CD4-positive, alpha-beta T cell treated with Interferon gamma for 1 hour (primary cell): ENCODE data around the gene CASP14.
"Not testable (repeated sequence)": the region's sequence is repeated elsewhere in the genome, so short reads cannot be mapped to it uniquely, and the experiment has no call there.

Source experiments
- DNase-seq: peaks from one replicate; pipeline ENCODE4 v3.0.0-alpha.2; 2020

The CASP14 gene, protein sequence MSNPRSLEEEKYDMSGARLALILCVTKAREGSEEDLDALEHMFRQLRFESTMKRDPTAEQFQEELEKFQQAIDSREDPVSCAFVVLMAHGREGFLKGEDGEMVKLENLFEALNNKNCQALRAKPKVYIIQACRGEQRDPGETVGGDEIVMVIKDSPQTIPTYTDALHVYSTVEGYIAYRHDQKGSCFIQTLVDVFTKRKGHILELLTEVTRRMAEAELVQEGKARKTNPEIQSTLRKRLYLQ

DNA sequence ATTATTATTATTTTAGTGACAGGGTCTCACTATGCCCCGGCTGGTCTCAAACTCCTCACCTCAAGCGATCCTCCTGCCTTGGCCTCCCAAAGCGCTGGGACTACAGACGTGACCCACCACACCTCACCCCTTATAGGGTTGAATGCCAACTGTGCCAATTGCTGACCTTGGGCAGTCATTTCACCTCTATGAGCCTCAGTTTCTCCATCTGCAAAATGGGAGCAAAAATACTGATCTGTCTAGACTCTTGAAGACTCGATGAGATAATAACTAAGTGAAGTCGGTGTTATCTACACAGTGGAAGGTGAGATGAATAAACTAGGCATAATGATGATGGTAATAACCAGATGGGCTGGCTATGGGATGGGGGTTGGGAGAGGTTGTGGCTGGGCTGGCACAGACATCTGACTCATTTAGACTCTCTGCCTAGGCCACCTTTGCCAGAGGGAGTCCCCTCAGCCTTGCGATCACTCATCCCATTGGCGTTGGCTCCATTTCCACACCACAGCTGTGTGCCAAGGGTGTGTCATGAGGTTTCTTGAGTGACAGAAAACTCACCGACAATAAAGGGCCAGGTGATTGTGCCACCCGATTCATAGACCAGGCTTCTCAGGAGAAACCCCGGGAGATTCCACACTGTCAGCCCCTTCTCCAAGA lies at the start of gene CASP14:
Gene CASP14 (plus strand): TSS at position 596 of the 657 bp plus-strand sequence. CDS start 2,772 bp downstream, outside the sequence.
- no peak for DNase-seq

DNA sequence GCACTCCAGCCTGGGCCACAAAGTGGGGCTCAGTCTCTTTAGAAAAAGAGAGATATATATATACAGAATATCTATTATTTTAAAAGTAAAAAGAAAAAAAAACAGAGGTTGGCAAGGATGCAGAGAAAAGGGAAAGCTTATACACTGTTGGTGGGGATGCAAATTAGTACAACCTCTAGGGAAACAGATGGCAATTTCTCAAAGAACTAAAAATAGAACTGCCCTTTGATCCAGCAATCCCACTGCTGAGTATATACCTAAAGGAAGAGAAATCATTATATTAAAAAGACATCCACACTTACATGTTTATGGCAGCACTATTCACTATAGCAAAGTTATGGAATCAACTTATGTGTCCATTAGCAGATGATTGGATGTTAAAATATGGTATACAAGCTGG lies 41.0 kb upstream of the CASP14 start:
- DNase-seq, result no peak

DNA sequence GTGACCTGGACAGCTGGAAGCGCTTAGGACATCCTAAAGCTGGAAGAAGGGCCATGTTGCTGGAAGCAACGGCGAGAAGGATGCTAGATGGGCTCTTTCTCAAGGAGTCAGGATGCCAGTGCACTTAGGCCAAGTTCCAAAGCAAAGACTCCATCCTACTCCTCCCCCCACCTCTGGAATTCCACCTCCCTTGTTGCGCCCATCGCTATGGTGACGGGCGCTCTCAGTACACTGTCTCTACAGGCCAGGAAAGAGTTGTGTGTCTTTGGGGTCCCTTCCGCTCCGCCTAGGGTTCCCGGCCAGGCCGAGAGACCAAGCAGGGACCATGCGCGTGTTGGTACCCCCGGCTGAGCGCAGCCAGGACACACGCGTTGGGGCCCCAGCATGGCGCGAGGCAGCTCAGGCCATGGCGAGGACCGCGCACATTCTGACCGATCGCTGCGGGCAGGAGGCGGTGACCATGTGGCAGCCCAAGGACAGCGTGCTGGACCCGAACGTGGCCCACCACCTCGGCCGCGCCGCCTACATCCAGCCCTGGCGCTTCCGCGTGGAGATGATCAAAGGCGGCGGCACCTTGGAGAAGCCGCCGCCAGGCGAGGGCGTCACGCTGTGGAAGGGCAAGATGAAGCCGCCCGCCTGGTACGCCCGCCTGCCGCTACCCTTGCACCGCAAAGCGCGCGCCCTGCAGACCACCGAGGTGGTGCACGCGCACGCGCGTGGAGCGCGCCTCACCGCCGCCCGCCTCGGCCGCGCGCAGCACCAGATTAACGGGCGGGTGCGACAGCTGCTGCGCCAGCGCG lies 38.6 kb upstream of the CASP14 start:
- DNase-seq, result no peak

DNA sequence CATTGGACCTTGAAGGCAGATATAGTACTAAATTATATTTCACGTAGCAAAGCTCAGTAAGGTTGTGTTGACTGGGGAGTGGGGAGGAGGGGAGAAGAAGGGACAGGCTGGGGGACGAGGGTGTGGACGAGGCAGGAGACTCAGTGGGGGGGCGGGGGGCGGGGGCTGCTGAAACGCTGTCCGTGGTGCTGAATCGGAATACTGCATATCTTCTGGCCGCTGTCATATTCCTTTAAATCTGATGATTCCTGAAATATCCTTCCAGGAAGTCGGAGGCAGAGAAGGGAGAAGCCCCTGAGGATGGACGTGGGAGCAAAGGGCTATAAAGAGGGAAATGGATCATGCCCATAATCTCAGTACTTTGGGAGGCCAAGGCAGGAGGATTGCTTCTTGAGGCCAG lies 34.7 kb upstream of the CASP14 start:
- DNase-seq, result no peak

DNA sequence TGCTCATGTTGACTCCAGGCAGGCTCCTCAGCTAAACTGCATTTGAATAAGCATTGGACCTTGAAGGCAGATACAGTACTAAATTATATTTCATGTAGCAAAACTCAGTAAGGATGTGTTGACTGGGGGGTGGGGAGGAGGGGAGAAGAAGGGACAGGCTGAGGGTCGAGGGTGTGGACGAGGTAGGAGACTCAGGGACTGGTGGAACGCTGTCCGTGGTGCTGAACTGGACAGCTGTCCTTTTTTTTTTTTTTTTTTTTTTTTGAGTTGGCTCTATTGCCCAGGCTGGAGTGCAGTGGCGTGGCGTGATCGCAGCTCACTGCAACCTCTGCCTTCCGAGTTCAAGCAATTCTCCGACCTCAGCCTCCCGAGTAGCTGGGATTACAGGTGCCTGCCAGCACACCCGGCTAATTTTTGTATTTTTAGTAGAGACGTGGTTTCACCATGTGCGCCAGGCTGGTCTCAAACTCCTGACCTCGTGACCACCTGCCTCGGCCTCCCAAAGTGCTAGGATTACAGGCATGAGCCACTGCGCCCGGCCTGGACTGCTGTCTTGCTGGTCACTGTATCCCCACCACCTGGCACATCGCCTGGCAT lies 33.2 kb upstream of the CASP14 start:
- no peak for DNase-seq

DNA sequence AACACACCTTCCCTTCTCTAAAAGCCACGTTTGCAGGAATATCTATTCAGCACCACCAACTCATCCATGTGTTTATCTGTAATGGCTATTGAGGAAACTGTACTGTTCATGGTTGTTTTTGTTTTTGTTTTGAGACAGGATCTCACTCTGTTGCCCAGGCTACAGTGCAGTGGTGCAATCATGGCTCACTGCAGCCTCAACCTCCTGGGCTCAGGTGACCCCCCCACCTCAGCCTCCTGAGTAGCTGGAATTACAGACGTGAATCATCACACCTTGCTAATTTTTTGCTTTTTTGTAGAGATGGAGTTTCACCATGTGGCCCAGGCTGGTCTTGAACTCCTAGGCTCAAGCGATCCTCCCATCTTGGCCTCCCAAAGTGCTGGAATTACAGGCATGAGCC lies 30.4 kb upstream of the CASP14 start:
- DNase-seq, result not testable (repeated sequence)

DNA sequence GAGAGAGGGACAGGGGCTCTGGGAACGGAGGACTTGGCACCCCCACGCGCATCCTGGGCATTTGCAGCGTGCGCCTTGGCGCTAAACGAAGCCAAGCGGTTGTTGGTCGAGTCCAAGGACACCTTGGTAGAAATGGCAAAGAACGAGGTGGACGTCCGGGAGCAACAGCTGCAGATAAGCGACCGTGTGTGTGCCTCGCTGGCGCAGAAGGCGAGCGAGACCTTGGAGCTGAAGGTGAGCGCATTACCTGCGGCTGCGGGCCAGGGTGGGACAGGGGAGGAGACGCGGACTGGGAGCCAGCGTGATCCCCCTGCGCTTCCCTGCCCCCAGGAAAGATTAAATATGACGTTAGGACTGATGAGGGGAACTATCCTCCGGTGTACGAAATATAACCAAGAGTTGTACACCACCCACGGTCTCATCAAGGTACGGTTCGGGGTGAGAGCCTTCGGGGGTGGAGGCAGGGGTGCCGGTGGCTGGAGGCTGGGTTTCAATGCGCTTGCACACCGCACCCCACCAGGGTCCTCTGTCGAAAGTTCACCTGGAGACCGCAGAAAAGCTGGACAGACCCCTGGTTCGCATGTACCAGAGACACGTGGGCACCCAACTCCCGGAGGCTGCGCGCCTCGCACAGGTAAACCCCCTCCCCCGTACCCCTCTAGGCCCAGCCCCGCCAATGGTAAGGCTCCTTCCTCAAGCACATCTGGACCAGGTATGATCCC lies 27.8 kb upstream of the CASP14 start:
- DNase-seq, result no peak

DNA sequence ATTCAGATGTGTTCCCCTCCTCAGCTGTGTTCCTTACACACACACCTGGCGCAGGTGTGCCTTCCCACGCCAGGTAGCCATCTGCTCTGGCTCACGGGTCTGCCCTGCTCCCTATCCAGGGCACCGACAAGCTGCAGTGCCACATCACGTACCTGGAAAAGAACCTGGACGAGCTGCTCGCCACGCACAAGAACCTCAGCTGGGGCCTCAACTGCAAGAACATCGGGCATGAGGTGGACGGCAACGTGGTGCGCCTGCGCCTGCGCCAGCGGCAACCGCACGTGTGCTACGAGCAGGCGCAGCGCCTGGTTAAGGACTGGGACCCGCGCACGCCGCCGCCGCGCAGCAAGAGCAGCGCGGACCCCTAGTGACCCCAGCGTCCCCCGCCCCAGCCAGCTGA lies 26.5 kb upstream of the CASP14 start:
- no peak for DNase-seq

DNA sequence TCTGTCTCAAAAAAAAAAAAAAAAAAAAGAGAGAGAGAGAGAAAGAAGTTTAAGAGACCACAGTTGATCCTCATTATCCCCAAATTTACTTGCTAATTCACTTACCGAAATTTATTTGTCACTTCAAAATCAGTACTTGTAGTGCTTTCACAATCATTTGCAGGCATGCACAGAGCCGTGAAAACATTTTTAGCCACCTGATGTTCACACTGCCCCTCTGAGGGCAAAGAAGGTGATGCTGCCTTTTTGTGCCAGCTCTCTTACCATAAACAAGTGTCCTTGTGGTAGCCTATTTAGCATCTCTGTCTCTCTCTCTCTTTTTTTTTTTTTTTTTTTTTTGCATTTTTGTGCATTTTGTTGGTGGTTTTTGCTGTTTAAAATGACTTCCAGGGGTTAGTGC lies 24.1 kb upstream of the CASP14 start:
- no peak for DNase-seq

DNA sequence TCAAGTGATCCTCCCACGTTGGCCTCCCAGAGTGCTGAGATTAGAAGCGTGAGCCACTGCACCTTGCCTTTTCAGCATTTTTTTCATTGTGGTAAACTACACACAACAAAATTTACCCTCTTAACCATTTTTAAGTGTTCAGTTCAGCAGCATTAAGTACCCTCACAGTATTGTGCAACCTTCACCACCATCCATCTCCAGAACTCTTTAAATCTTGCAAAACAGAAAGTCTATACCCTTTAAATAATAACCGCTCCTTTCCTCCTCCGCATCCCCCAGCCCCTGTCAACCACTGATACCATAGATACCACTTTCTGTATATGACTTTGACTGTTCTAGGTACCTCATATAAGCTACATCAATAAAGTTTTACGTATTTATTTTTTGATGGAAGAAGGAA lies 20.8 kb upstream of the CASP14 start:
- no peak for DNase-seq

DNA sequence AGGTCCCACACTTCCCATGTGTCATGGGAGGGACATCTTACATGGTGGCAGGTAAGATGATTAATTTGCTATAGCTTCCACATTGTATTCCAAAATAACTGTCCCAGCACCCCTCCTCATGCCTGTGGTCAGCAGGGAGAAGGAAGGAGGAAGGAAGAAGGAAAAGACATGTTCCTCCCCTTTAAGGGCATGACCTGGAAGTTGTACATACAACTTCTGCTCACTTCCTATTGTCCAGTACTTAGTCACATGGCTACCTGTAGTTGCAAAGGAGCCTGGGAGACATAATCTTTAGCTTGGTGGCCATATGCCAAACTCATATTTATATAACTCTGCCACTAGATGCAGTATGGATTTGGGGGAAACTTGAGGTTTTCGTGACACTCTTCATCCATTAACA lies 17.6 kb upstream of the CASP14 start:
- no peak for DNase-seq

DNA sequence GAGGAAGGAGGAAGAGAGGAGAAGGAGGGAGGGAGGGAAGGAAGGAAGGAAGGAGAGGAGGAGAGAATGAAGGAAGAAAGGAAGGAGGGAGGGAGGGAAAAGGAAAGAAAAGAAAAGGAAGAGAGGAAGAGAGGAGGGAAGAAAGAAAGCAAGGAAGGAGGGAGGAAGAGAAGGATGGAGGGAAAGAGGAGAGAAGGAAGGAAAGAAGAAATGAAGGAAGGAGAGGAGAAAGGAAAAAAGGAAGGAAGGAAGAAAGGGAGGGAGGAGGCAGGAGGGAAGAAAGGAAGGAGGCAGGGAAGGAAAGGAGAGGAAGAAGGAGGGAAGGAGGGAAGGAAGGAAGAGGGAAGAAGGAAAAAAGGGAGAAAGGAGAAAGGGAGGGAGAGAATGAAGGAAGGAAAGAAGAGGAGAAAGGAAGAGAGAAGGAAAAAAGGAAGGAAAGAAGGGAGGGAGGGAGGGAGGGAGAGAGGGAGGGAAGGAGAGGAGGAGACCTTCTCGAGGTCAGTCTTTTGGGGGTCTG lies 13.4 kb upstream of the CASP14 start:
- no peak for DNase-seq

DNA sequence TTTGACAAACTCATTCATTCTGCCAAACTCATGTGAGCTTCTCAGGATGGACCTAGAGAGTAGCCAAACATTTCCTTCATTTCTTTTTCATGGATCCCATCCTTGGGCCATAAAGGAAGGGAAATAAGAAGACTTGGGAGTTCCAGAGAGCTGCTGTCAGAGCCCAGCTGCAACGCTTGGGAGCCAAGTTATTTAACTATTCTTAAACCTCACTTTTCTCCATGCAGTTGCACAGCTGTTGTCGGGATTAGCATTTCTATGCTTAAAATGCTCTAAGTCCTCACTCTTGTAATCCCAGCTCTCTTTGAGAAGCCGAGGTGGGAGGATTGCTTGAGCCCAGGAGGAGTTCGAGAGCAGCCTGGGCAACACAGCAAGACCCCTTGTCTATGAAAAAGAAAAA lies 11.7 kb upstream of the CASP14 start:
- no peak for DNase-seq

DNA sequence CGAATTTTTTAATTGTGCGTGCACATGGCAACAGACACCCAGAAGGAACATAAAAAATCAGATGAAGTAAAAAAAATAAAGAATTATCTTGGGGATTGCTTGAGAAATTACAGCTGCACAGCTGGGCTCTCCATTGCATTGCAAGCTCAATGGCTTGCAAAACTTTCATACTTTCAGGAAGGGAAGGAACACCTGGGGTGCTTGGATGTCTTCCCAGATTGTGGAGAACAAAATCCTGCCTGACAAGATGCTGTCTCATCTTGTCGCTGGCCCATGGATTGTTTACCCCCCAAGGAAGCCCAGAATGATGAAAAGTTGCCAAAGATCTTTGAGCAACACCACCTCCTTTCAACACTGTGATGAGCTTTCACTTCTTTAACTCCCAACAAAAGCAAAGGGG lies 11.0 kb upstream of the CASP14 start:
- no peak for DNase-seq

DNA sequence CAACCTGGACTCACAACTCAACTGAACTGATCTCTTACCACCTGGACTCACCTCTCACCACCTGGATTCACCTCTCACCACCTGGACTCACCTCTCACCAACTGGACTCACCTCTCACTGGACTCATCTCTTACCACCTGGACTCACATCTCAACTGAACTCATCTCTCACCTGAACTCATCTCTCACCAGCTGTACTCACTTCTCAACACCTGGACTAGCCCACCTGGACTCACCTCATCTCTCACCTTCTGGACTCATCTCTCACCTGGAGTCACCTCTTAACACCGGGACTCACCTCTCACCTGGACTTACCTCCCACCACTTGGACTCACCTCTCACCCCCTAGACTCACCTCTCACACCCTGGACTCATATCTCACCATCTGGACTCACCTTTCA lies 7.3 kb upstream of the CASP14 start:
- DNase-seq, result no peak

DNA sequence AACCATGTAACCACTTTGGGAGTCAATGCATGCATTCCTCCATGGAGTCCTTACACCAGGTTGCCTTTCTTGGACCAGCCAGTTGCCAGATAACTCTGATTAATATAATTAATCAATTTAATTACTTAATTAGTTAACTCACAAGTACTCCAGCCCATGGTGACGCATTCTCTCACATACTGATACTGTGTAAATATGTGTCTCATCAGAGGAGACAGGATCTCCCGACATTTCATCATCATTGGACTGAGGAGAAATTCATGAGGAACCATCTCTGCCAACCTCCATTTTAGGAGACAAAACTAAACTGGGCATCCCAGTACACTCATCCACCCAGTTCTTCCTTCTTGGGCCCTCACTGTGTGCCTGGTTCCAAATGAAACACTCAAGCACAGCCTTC lies 6.5 kb upstream of the CASP14 start:
- DNase-seq, result no peak

DNA sequence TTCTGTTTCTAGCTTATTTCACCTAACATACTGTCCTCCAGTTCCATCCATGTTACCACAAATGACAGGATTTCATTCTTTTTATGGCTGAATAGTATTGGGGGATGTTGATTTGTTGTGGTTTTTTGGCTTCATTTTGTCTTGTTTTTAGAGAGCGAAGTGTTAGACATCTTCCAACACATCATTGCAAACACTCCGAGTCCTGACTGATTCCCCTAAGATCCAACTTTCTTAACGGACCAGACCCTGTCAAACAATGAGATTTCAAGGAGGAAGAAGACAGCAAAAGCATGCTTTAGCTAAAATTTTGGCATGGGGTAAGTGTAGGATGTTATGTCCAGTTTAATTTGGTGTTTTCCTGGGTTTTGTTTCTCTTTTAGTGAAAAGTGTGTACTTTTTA lies 3.8 kb upstream of the CASP14 start:
- no peak for DNase-seq

DNA sequence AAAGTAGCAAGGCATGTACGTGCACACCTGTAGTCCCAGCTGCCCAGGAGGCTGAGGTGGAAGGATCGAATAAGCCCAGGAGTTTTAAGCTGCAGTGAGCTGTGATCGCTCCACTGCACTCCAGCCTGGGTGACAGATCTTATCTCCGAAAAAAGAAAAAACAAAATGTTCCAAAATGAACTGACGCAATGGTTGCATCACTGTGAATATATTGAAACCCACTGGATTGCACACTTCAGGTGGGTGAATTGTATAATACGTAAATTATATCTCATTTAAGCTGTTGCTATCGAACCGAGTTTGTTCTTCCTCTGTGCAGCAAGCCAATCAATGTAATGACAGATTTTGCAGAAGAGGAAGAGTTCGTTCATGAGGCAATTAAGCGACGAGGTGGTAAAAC lies 1.6 kb upstream of the CASP14 start:
- DNase-seq, result no peak

DNA sequence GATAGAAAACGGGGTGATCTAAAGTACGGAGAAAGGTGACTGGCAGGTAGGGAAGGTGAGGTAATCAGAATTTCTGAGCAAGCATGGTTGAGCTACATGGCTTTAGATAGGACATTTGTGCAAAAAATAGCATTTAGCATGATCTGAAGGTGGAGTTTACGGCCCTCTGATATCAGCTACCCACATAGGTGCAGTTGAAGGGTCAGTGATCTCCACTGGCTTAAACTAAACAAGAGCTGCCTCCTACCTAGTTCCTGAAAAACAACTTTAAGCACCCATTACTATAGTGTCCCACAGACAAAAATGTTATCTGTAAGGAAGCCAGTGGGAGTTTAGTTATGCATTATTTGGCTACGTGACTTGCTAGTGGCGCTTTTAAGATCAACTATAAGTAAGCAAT lies 1.2 kb upstream of the CASP14 start:
- DNase-seq, result no peak

DNA sequence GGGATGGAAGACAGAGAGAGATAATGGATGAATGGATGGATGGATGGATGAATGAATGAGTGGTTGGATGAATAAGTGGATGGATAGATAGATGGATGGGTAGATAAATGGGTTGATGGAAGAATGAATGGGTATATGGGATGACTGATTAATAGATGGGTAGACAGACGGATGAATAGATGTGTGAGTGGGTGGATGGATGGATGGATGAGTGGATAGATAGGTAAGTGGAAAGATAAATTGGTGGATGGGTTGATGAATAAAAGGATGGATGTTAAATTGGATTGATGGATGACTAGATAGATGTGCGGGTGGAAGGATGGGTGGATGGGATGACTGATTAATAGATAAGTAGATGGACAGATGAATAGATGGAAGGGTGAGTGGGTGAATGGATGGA lies 1.4 kb downstream of the CASP14 start:
- no peak for DNase-seq

DNA sequence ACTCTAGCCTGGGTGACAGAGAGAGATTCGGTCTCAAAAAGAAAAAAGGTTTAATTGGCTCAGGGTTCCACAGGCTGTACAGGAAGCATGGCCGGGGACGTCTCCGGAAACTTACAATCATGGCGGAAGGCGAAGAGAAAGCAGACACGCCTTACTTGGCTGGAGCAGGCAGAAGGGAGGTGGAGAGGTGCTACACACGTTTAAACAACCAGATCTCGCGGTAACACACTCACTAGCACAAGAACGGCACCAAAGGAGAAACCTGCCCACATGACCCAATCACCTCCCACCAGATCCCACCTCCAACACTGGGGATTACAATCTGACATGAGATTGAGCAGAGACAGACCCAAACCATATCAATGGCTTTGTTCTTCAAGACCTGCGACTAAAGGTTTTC lies 12.8 kb downstream of the CASP14 start:
- DNase-seq, result no peak

DNA sequence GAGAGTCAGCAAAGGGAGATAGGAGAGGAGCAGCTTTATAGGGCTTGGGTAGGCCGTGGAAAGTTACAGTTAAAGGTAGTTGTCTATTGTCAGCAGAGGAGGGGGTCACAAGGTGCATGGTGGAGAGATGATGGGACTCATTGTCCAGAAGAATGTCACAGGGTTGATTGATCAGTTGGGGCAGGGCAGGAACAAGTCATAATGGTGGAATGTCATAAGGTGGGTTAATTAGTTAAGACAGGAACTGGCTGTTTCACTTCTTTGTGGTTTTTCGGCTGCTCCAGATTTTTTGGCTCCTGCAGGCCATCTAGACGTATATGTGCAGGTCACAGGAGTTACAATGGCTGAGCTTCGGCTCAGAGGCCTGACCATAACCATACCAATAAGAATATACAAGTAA lies 21.1 kb downstream of the CASP14 start:
- DNase-seq, result not testable (repeated sequence)
